ENCODE data around the gene GRK3.

GRCh38 chr22:25566186-25566897 is 1.9 kb downstream of the GRK3 start:
- TF ChIP-seq CTCF (conservative IDR thresholded peaks at IDR 0.05) (no peak), EZH2 (IDR thresholded peaks at IDR 0.05; ENCODE audit: low read depth) (no peak)
